ENCODE data around the gene RAMP1.
"Not testable (repeated sequence)": the region's sequence is repeated elsewhere in the genome, so short reads cannot be mapped to it uniquely, and the experiment has no call there.

The RAMP1 gene

DNA sequence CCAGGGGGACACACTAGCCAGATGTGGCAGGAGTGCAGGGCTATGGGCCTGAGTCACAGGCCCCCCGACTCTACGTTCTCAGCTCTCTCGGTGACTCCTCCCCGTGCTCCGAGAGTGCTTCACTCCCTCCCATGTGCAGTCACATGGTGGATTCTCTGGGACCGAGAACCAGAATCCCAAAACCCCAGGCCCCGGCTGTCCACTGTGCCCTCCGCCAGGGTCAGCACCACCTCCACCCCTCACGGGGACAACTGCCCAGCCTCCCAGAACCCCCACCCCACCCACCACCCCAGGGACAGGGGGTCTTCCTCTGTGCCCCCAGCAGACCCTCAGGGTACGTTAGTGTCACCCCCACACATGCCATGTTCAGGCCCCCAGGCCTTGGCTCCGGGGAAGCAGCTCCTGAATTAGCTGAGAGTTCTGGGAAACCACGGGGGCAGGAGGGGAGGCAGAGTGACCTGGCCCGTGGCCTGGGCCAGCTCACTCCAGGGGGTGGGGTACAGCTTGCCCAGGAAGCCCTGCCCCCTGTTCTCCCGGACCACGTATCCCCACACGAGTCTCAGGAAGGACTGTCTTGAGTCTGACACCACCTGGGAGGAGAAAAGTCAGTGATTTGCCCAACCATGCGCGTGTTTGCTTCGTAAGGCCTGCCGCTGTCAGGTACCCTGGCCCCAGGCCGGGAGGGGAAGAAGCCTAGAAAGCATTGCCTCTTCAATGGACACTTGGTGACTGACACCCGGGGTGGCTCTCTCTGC is 4.4 kb downstream of the RAMP1 start:
- DNase-seq: no peak

DNA sequence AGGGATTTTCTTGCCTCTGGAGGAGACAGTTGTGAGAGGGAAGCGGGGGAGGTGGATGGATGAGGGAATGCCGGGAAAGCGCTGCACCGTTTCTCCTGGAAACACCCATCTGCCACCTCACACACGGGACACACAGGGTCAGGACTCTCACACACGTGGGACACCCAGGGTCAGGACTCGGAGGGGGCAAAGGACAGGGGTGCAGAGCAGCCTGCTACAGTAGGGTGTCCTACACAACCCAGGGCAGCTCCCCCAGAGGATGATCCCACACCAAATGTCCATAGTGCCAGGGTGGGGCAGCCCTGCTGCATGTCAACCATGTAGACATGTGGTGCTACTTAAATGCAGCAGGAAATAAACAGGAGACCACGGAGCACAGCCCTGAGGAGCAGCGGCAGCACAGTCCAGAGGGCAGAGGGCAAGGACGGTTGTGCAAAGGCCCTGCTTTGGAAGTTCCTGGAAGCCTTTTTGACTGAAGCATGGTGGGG is 5.1 kb downstream of the RAMP1 start:
- DNase-seq: no peak

DNA sequence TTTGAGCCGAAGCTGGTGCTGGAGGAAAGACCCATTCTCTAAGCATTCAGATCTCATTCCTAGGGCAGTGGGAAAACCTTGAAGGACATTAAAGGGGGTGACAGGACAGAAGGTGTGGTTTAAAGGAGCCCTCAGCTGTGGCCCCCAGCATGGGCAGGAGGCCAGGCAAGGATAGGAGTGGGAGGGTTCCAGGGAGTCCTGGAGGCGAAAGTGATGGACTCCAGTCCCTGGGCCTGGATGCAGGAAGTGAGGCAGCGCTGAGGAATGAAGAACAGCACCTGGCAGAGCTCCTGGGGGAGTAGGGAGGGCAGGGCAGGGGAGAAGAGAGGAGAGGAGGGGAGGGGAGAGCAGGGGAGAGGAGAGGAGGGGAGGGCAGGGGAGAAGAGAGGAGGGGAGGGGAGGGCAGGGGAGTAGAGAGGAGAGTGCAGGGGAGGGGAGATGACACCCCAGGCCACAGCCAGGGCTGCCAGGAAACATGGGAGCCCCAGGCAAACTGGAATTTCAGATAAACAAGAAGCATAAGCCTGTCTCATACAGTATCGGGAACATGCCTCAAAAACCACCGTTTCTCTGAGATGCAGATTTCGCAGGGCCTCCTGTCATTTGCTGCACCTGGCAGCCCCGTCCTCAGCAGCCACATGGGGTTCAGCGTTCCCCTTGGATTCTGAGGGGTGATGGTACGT is 5.7 kb downstream of the RAMP1 start:
- DNase-seq: no peak

DNA sequence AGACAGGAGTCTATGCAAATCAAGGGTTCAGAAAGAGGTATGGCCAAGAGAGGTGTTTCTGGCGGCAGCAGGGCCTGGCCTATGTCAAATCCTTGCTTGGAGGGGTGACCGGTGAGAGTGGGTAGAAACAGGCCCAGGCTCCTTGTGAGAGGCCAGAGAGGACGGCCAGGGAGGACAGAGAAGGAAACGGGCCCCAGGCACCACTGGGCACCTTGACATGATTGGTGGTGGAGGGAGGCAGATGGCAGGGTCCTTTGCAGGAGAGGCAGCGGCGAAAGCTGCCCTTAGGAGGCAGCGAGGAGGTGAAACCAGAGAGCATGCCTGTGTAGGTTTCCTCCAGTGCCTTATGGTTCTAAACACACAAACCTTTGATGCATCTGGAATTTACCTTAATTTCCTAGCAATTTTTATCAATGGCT is 6.2 kb downstream of the RAMP1 start:
- DNase-seq: no peak

DNA sequence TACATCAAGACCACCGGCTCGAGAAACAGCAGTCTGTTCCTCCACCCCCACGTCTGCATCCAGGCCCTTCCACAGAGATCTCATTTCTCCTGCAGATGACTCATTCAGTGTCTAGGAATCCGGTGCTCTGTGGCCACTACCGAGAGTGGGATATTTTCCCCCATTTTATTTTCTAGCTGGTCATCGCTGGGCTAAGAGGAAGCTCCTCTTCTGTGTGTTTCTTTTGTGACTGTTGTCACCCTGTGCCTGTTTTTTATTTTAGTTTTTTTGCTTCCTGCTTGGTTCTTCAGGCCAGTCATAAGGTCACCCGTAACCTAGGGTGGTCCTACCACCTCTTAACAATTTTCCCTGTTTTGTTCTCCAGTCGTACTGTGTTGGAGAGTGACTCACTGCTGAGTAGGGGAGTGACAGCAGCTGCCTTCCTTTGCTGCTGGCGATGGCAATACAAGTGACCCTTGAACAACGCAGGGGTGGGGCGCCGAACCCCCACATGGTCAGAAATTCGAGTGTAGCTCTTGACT is 6.7 kb downstream of the RAMP1 start:
- peak in 1 of 4 experiments; percentile 15 for DNase-seq

DNA sequence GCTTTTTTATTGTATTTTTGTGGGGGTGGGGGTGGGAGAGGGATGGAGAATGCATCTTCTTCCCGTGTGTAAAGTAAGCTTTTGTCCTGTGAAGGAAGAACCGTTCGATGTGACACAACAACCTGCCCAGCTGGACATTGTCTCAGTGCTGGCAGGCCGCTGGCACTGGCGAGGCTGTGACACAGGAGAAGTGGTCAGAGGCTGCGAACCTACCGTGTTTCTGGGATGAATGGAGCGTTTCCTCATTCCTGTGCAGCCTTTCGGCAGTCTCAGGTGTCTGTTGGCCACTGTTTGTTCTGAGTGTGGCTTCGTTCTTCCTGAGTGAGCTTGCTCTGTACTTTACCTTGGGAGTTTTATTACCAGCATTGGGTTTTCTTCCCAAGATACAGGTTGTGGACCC is 8.0 kb downstream of the RAMP1 start:
- no peak for DNase-seq

DNA sequence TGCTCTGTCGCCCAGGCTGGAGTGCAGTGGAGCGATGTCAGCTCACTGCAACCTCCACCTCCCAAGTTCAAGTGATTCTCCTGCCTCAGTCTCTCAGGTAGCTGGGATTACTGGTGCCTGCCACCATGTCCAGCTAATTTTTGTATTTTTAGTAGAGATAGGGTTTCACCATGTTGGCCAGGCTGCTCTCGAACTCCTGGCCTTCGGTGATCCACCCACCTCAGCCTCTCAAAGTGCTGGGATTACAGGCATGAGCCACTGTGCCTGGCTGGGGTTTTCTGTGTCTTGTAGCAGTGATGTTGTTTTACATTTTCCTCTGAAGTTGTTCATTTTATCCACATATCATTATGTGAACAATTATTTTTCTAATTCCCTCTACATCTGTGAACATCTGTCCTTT is 8.7 kb downstream of the RAMP1 start:
- DNase-seq: not testable (repeated sequence)

DNA sequence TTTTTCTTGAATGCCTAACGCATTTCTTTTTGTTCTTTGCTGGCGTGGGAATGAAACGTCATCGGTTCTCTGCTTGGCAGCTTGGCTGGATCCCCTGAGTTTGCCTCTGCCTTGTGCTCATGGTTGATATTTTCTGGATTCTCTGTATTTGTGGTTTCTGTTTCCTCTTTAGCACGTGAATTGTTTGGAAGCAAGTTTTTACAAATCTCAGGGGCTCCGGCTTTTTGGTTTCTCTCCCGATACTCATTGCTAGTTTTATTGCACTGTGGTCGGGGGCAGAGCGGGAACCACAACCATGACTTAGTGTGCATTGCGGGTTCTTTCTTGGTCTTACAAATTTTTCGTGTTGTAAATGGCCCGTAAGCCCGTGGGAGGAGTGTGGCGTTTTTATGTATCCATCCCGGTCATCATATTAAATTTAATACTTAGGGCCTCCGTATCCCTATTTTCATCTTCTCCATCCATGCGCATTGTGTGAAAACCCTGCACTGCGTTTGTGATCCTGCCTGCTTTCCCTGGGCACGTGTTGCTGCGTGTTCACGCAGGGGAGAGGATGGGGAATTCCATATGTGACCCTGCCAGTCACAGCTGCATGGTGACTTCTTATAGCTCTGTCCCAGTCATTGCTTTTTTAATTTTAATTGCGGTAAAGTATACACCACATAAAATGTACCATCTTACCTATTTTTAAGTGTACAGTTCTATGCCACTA is 9.4 kb downstream of the RAMP1 start:
- DNase-seq: peak; percentile 47 to 79 (median 58)

DNA sequence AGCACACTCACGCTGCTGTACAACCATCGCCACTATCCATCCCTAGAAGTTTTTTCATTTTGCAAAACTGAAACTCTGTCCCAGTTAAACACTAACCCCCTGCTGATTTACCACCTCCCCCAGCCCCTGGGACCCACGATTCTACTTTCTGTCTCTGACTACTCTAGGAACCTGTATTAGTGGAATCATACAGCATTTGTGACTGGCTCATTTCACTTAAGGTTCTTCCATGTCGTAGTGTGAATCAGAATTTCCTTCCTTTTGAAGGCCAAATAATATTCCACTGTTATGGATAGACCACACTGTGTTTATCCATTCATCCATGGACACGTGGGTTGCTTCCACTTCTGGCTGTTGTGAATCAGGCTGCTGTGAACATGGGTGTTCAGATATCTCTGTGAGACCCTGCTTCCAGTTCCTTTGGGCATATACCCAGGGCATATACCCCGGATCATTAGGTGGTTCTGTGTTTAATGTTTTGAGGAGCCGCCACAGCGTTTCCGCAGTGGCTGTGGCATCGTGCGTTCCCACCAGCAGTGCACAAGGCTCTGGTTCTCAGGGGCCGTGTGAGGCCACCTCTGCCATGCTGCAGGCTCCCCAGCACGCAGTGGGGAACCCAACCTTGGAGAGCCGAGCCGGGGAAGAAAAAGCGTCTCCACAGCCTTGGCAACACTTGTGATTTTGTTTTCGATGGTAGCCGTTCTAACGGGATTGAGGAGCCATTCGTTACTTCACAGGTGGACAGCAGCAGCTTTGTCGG is 10.1 kb downstream of the RAMP1 start:
- no peak for DNase-seq

DNA sequence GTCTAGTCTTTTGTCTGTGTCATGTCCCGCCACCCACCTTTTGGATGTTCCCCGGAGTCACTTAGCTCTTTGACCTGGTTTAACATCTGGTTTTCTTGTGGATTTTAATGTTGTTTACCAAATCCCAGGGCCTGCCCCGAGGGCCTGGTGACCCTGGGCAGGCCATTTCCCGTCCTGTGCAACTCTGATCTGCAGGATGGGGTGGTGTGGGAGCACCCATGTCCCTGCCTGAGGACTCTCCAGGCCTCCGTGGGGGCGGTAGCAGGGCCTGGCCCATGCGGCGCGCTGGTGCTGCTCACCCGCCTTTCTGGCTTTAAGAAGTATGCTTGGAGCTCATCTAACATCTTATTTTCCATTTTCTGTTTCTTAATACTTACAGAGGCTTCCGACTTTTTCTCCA is 10.7 kb downstream of the RAMP1 start:
- no peak for DNase-seq

DNA sequence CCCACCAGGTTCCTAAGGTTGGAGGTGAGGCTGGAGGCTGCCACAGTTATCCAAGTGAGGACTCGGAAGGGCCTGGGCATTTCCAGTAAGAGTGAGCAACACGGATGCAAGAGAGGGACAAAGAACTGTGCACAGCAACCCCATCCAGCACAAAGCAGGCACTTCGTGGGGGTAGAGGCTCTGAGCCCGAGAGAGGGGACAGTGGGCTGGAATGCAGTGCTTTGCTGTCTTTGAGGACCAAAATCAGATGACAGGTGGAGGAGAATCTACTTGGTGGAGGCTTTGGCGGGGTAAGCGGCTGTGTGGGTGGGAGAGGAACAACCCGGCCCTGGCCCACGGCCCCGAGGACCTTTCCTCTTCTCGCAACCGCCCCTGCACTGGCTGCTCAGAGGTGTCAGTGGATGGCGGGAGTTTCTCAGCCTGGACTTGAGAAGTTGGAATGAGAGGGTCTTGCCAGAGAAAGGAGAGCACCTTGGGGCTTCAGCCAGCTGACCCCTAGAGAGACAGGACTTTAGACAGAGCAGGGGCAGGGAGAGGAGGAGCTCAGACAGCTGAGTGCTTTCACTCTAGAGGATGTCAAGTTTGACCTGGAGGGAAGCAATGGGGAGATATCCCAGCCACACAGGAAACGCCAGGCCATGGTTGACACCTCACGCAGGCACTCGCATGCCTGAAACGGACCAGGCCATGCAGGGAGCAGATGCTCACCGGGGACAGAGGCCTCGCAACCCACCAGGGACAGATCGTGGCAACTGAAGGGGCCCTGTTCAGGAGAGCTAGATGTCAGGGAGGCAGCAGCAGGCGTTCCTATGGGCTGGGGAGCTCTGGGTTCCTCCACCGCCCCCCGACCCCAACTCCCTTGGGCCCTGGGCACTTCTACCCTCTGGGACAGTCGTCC is 11.6 kb downstream of the RAMP1 start:
- peak in 3 of 4 experiments; percentile 23 to 50 (median 31) for DNase-seq

DNA sequence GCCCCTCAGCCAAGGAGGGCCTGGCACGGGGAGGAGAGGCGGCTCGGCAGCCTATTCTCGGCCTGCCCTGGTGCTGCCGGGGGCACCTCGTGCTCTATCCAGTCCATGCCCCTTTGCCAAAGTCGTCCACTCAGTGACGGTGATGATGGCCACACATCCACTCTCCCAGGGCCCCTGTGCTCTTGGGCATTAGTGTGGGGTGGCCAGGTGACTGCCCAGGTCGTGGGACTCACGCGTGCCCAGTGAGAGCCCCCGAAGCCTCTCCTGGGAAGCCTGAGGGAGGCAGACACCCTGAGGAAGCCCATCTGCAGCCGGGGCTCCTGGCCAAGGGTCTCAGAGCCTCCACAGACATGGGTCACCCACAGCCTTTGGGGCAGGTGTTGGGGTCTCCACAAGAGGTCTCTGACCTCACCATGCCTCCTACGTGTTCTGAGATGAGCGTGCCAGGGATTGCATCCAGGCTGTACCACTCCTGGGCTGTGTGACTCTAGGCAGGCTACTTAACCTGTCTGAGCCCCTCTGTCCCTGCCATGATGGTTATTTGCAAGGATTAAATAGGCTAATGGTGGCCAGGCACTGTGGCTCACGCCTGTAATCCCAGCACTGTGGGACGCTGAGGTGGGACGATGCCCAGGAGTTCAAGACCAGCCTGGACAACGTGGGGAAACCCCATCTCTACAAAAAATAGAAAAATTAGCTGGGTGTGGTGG is 12.9 kb downstream of the RAMP1 start:
- DNase-seq: no peak

DNA sequence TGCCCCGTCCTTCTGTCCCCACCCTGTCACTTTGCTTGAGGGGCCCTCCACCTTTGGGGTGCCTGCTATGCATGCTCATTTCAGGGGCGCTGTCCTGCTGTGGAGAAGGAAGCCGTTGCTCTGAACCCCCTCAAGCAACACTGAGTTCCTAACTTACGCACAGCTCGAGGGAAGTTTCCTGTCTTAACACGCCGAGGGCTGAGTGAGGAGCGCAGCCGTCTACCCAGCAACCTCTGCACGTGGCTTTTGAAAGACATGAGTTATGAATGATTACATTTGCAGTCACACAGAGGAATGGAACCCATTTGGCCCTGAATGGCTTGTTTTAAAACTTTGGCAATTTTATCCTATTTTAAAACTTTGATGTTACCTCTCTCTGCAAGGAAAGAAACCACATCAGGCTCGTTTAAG is 14.0 kb downstream of the RAMP1 start:
- peak; percentile 27 to 53 (median 40) for DNase-seq

DNA sequence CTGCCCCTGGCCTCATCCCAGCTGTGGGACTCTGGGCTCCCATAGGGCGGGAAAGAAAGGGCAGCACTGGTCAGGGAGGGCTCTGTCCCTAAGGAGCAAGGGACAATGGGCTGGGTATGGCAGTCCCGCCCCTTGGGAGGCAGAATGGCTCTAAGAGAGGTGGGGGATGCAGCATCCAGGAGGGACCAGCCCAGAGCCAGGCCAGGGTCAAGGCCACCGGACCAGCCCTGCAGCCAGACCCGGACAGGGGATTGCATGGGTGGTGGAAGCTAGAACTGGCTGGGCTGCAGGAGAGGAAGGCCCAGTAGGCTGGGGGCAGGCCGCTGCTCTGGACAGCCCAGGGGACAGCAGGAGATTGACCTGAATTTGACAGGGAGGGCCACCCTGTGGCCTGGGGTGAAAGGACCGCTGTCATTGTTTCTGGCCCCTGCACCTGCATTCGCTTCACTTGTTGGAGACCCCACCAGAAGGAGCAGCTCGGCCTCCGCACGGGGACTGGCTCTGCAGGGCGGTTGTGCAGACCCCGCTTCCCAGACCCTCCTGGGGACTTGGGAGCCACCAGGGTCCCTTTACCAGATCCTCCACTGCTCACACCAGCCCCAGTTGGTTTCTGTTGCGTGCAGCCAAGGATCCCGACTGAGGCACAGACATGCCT is 14.6 kb downstream of the RAMP1 start:
- no peak for DNase-seq

DNA sequence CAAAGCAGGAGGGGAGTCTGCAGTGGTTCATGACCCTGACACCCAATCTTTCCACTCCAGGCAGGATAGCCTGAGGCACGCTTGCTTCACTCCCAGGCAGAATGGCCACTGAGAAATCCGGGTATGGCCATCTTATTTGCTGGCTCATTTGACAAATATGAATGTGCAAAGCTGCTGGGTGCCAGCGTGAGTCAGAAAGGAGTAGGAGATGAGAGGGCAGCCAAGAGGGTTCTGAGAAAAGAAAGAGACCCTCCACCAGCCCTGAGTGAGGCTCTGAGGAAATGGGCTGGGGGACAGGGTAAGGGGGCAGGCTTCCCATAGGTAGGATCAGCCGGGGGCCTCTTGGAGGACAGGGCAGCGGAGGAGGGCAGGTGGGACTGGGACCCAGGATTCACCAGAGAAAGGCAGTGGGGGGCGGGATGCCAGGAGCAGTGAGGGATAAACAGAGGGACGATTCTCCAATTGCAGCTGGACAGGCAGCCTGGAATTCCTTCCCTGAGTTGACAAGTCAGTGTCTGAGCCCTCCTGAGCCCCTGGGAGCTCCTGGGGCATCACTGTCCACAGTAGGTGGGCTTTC is 15.2 kb downstream of the RAMP1 start:
- no peak for DNase-seq

DNA sequence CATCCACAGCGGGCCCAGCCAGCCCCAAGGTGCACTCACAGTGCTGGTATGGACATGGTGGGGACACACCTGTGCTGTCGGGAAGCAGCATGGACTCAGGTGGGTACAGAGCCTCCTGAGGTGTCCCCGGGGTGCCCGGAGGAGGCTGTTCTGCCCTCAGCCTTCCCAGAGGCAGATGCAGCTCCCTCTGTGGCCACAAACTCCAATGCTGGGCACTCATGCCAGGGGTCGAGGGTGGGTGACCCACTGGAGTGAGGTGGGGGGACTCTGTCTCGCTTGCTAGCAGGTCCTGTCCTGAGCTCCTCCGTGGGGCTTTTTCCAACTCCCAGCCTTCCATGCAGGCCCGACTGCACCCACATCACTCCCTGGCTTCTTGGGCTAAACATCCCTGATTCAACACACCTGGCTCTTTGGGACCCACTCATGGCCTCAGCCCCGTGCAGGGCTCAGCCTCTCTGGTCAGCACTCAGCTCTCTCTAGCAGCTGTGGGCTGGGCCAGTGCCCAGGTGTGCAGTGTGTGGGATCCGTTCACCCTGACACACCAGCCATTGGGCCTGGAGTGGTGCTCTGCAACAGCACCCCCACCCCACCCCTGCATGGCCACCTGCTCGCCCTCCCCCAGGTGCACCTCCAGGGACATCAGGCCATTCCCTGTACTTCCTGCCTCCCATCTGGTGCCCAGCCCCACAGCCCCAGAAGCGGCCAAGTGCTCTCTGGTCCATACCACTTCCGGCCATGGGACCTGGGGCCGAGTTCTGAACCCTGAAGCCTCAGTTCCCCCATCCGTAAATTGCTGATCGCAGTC is 16.0 kb downstream of the RAMP1 start:
- no peak for DNase-seq

DNA sequence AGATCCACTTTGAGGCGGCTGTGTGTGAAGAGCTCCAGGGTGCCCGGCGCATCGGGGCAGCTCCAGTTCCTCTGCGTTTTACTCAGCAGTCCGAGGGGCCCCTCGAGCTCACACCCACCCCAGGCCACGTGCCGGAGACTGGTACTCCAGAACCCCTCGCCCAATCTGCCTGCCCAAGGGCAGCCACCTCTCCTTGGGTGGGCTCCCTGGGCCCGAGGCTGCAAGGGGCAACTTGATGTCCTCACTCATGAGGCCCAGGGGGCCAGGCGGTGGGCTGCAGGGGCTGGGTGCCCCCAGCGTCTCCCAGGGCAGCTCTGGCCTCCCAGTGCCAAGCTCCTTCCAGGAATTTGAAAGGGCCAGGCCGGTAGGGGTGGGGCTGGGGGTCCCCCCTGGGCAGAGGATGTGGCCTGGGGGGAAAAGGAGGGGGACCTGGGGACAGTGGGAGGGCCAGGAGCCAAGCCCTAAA is 16.7 kb downstream of the RAMP1 start:
- DNase-seq: no peak

DNA sequence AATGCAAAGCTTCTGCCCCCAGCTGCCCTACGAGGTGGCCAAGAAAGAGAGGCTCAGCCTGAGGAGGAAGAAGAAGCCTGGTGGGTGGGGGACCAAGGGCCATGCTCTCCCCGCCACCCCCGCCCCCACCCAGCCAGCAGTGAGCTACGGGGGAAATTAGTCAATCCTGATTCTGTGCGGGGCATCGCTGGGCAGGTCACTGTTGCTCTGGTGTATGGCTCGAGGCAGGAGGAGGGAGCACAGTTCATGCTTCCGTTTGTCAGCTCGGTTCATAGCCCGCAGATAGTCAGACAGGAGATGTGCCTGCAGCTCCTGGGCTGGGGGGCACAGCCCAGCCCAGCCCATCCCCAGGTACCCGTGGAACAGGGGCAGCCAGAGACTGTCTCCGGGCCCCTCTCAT is 17.1 kb downstream of the RAMP1 start:
- peak in 3 of 4 experiments; percentile 26 to 50 (median 44) for DNase-seq
